Chondrocyte (in vitro differentiated cells): ENCODE measurements around the gene GPX6. TPM values are rescaled to one million over a fixed set of nuclear protein-coding genes. Genes with fewer than 3 reads are reported as not detected.

Experiments
- DNase-seq: peaks from one replicate; pipeline ENCODE4 v3.0.0; 2021; ENCODE audit warnings: mixed read lengths, low spot score
- H3K27ac Mint-ChIP-seq: one replicate; pipeline ENCODE4 v1.8.0; 2021; ENCODE audit warnings: mild to moderate bottlenecking, moderate library complexity, mixed read lengths; ENCODE audit not compliant: unreplicated experiment
- H3K27me3 Mint-ChIP-seq: 2 replicates; pipeline ENCODE4 v1.8.0; 2021; ENCODE audit warnings: low read depth, mixed read lengths
- H3K36me3 Mint-ChIP-seq: 2 replicates; pipeline ENCODE4 v1.8.0; 2021; ENCODE audit warnings: low read depth, mixed read lengths
- H3K4me1 Mint-ChIP-seq: 2 replicates; pipeline ENCODE4 v1.8.0; 2021; ENCODE audit warnings: low read depth, mild to moderate bottlenecking, mixed read lengths
- H3K4me3 Mint-ChIP-seq: one replicate; pipeline ENCODE4 v1.8.0; 2021; ENCODE audit warnings: mild to moderate bottlenecking, moderate library complexity, mixed read lengths; ENCODE audit not compliant: unreplicated experiment
- H3K9me3 Mint-ChIP-seq: 2 replicates; pipeline ENCODE4 v1.8.0; 2021; ENCODE audit warnings: low read depth, mixed read lengths
- CTCF ChIP-seq: fragments of 200-600 bp; sonication (generic); IDR thresholded peaks from 2 replicates; pipeline ENCODE4 v1.5.0; 2021; ENCODE audit warnings: antibody characterized with exemption, mild to moderate bottlenecking, moderate library complexity
- long read RNA-seq: library from polyadenylated mRNA; stranded (forward); transcript quantifications from one replicate; pipeline ENCODE4 v2.0.0, GENCODE V29; 2021
- total RNA-seq: library from RNA; stranded (reverse); gene quantifications from 3 replicates; pipeline ENCODE4 v1.2.1, GENCODE V29; 2021

Gene GPX6, protein sequence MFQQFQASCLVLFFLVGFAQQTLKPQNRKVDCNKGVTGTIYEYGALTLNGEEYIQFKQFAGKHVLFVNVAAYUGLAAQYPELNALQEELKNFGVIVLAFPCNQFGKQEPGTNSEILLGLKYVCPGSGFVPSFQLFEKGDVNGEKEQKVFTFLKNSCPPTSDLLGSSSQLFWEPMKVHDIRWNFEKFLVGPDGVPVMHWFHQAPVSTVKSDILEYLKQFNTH
- not detected in 3 replicates for total RNA-seq
- long read RNA-seq: 0 reads

- Mint-ChIP-seq H3K36me3 (no peaks in the 10 kb centered on the region), H3K9me3 (no peaks in the 10 kb centered on the region), H3K27me3 (peaks cover 35% of the 10 kb centered on the region), H3K4me1 (no peaks in the 10 kb centered on the region), H3K4me3 (no peak within 1 kb of the TSS), H3K27ac (no peak within 1 kb of the TSS)
- DNase-seq: no peak
- no peak for TF ChIP-seq CTCF
Observed at GRCh38 chr6:28515676-28516075, at the start of gene GPX6. TSS of gene GPX6 (minus strand) at chr6:28515793. CDS start at chr6:28515743, 50 bp downstream.

DNA sequence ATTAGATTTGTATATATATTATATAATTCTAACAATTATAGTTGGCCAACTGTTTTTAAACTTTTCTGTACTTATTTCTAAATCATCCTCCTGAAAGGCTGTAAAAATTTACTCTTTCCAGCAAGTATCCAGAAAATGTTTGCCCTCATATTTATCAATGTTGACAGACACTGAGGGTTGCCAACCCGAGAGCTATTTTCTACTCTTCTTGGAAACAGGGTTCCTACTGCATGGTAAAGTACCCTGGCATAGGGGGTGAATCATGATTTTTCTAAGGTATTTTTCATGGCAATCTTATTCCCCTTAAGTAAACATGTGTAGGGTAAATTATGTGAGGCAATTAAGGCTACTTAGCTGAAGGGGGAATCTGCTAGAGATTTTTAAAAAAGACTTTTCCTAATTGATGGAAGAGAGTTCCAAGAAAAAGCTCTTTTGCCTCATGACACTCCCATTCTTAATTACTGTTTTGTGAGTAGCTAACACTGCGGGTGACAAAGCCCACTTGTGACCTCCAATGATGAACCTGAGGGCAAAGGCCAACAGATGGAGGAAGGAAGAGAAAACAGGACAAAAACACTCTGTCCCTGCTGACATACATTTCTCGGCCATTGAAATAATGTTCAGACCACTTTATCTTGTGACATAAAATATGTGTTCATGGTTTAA is 48.0 kb upstream of the GPX6 start:
- Mint-ChIP-seq H3K4me1 (no peaks in the 10 kb centered on the region), H3K9me3 (no peaks in the 10 kb centered on the region), H3K27ac (no peak overlapping the region), H3K36me3 (no peaks in the 10 kb centered on the region), H3K27me3 (peaks cover 24% of the 10 kb centered on the region), H3K4me3 (no peak overlapping the region)
- no peak for DNase-seq
- no peak for TF ChIP-seq CTCF

GRCh38 chr6:28558629-28559028 is 43.0 kb upstream of the GPX6 start:
- no peak for TF ChIP-seq CTCF
- Mint-ChIP-seq H3K27ac (no peak overlapping the region), H3K4me1 (no peaks in the 10 kb centered on the region), H3K36me3 (no peaks in the 10 kb centered on the region), H3K4me3 (no peak overlapping the region), H3K9me3 (no peaks in the 10 kb centered on the region), H3K27me3 (peaks cover 34% of the 10 kb centered on the region)
- DNase-seq: no peak

DNA sequence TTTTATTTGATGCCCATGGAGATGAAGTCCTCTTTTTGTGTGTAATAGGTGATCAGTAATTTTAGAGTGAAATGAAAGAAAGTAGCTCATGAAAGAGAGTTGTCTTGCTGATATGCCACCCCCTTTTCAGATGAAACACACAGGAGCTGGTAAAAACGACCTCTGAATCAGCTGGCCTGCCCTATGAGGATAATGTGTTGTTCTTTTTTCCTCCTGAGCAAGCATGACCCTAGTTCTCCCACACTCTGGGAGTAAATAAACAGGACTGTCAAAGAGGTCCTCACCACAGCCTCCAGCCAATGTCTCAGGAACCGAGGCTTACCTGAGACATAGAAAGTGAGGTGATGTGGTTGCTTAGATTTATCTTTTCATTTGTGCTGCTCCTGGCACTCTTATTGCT is 39.5 kb upstream of the GPX6 start:
- H3K27ac Mint-ChIP-seq: no peak overlapping the region
- no peak for DNase-seq

More for the DNA sequence above, 39.5 kb upstream of the GPX6 start:
- Mint-ChIP-seq H3K27me3 (peaks cover 49% of the 10 kb centered on the region), H3K4me1 (no peaks in the 10 kb centered on the region), H3K36me3 (no peaks in the 10 kb centered on the region), H3K9me3 (no peaks in the 10 kb centered on the region), H3K4me3 (no peak overlapping the region)
- no peak for TF ChIP-seq CTCF
